ENCODE results near the gene SMAD2. TPM values are rescaled to one million over a fixed set of nuclear protein-coding genes. Genes with fewer than 3 reads are reported as not detected.

The SMAD2 gene
- total RNA-seq, 1 experiment from 2014 or later, result 121 TPM

GRCh38 chr18:47795434-47795814 is 135.0 kb downstream of the SMAD2 start:
- no peak overlapping the region for H2AFZ ChIP-seq (ENCODE audit: low read length)
- no peak overlapping the region for H3K56ac ChIP-seq (ENCODE audit: insufficient read length, low read depth, low read length)
- H3K23ac ChIP-seq (ENCODE audit: insufficient read length, low read depth, low read length), result no peak overlapping the region
- H2BK12ac ChIP-seq (ENCODE audit: insufficient read length, low read depth, low read length), result no peak overlapping the region
- H3K9ac ChIP-seq (ENCODE audit: extremely low read depth, insufficient read length, low read length), result no peak overlapping the region
- H3K27ac ChIP-seq (ENCODE audit: insufficient read length, low read depth, low read length), result no peak overlapping the region
- Mint-ChIP-seq H3K27me3 (ENCODE audit: low read depth) (peaks cover 2% of the 10 kb centered on the region; the same call in 1 of the 2 replicates), H3K36me3 (ENCODE audit: insufficient read depth in 1 of 3, low read depth in 3 of 3) (peaks cover 0 to 1% (median 0%) of the 10 kb centered on the region in 3 experiments; a peak in 1 of 7 replicates), H3K4me3 (no peak overlapping the region), H3K9me3 (peaks cover 0 to 1% of the 10 kb centered on the region in 2 experiments; a peak in 1 of 5 replicates), H3K27ac (no peak overlapping the region), H3K4me1 (peaks cover 7 to 21% of the 10 kb centered on the region in 2 experiments)
- H2BK20ac ChIP-seq (ENCODE audit: low read depth, low read length, poor library complexity, severe bottlenecking), result no peak overlapping the region
- H3K18ac ChIP-seq (ENCODE audit: insufficient read length, low read depth, low read length), result no peak overlapping the region
- no peak overlapping the region for H3K4ac ChIP-seq (ENCODE audit: low read depth, low read length)
- H3K14ac ChIP-seq (ENCODE audit: insufficient read depth, low read length), result no peak overlapping the region
- no peak overlapping the region for H4K5ac ChIP-seq (ENCODE audit: insufficient read length, low read depth, low read length)
- no peaks in the 10 kb centered on the region for H3K9me3 ChIP-seq (ENCODE audit: control insufficient read depth, low read depth, low read length)
- H3K4me1 ChIP-seq (ENCODE audit: insufficient read depth, low read length), result no peaks in the 10 kb centered on the region
- no peaks in the 10 kb centered on the region for H3K79me2 ChIP-seq (ENCODE audit: insufficient read depth, low read length)
- H3T11ph ChIP-seq (ENCODE audit: low read length), result no peak overlapping the region
- no peak overlapping the region for H2BK15ac ChIP-seq (ENCODE audit: low read depth, low read length)
- H3K4me2 ChIP-seq (ENCODE audit: insufficient read depth, insufficient read length, low read length), result no peak overlapping the region
- H4K20me1 ChIP-seq (ENCODE audit: control insufficient read depth, insufficient read depth, insufficient read length), result no peaks in the 10 kb centered on the region
- no peak overlapping the region for H2AK5ac ChIP-seq (ENCODE audit: insufficient read length, low read length)
- no peaks in the 10 kb centered on the region for H3K23me2 ChIP-seq (ENCODE audit: insufficient read length, low read depth, low read length, poor library complexity, severe bottlenecking)
- TF ChIP-seq, protein P1, sequence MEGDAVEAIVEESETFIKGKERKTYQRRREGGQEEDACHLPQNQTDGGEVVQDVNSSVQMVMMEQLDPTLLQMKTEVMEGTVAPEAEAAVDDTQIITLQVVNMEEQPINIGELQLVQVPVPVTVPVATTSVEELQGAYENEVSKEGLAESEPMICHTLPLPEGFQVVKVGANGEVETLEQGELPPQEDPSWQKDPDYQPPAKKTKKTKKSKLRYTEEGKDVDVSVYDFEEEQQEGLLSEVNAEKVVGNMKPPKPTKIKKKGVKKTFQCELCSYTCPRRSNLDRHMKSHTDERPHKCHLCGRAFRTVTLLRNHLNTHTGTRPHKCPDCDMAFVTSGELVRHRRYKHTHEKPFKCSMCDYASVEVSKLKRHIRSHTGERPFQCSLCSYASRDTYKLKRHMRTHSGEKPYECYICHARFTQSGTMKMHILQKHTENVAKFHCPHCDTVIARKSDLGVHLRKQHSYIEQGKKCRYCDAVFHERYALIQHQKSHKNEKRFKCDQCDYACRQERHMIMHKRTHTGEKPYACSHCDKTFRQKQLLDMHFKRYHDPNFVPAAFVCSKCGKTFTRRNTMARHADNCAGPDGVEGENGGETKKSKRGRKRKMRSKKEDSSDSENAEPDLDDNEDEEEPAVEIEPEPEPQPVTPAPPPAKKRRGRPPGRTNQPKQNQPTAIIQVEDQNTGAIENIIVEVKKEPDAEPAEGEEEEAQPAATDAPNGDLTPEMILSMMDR (conservative IDR thresholded peaks at IDR 0.05), result no peak
- no peak for DNase-seq
- WGBS (ENCODE audit: extremely low coverage, insufficient read length, low lambda C conversion rate), result no CpG with 5 or more reads among the region's 7 CpGs
- H4K8ac ChIP-seq (replicated peaks; ENCODE audit: insufficient read length, low read depth, low read length), result no peak overlapping the region
- H3K27me3 ChIP-seq (ENCODE audit: insufficient read depth, low read length), result no peaks in the 10 kb centered on the region
- H2BK120ac ChIP-seq (ENCODE audit: low read depth, low read length, poor library complexity, severe bottlenecking), result no peak overlapping the region
- H2BK5ac ChIP-seq (ENCODE audit: insufficient read length, low read length), result no peak overlapping the region
- H4K91ac ChIP-seq (ENCODE audit: insufficient read length, low read depth, low read length), result no peak overlapping the region
- no peaks in the 10 kb centered on the region for H3K79me1 ChIP-seq (ENCODE audit: insufficient read depth, low read depth, low read length, poor library complexity, severe bottlenecking)

Data from H9 (cell line).